ENCODE results near the gene HLA-B.
"Not testable (repeated sequence)": the region's sequence is repeated elsewhere in the genome, so short reads cannot be mapped to it uniquely, and the experiment has no call there.

The HLA-B gene

DNA sequence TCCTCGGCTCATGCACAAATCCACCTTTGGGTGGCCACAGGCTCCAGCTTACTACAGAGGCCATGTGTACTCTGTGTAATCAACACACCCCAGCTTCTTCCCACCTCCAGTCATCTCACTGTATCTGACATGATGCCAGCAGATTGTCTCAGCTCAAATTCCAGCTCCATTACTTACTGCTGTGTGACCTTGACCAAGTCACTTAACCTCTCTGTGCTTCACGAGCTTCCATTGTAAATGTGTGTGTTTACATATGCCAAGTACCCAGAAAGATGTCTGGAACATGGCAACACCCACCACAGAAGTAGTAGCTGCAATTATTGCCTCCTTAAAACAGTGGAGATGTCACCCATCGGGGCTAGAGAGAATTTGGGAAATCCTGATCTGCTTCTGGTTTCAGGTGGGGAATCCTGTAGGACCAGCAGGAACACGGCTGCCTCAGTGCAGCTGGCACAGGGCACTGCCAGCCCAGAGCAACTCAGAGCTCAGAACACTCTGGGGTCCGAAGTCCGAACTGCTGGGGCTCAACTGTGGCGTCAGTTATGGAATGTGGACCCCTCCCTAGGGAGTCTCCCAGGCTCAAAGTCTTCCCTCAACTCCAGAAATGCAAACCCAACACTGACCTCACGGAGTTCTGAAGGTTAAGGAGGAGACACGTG lies 21.2 kb upstream of the HLA-B start:
- no peak for TF ChIP-seq CTCF (IDR thresholded peaks at IDR 0.05; ENCODE audit: low read depth, low read length, missing control alignments)
- in situ Hi-C loops (cut with HindIII; ENCODE audit: low pct_ligation_motif_present, low sequenced_read_pairs): no loop called here

GRCh38 chr6:31377029-31377428 lies 20.1 kb upstream of the HLA-B start:
- no peaks in the 10 kb centered on the region for H3K36me3 ChIP-seq (replicated peaks)
- peaks cover 8% of the 10 kb centered on the region for H3K27me3 ChIP-seq (replicated peaks)
- no peak for TF ChIP-seq CTCF (IDR thresholded peaks at IDR 0.05; ENCODE audit: low read depth, low read length, missing control alignments)
- H3K4me3 ChIP-seq (ENCODE audit: low read depth, low read length): no peak overlapping the region
- H3K27ac ChIP-seq: no peak overlapping the region
- in situ Hi-C loops (cut with HindIII; ENCODE audit: low pct_ligation_motif_present, low sequenced_read_pairs): no loop called here
- DNase-seq: no peak

More for the DNA sequence above, 21.2 kb upstream of the HLA-B start:
- no peak for DNase-seq
- Histone ChIP-seq H3K4me3 (ENCODE audit: low read depth, low read length) (no peak overlapping the region), H3K27ac (no peak overlapping the region), H3K36me3 (replicated peaks) (no peaks in the 10 kb centered on the region), H3K27me3 (replicated peaks) (peaks cover 9% of the 10 kb centered on the region)

DNA sequence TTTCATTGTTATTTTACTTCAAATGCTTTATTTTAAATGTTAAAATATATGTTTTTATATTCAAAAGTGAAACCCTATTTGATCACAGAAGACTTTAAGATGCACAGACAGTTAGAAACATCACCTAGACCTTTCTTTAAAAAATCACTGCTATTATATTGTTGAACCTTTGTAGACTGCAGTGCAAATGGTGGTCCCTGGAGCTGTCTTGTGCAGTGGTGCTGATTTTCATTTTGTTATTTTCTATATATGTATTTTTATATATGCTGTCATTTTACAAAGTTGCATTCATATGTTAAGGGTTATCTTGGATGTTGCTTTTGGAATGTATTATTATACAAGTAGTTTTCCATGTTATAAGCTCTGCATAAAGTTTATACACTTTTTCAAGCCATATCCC lies 18.7 kb upstream of the HLA-B start:
- Histone ChIP-seq H3K36me3 (replicated peaks) (no peaks in the 10 kb centered on the region), H3K27me3 (replicated peaks) (peaks cover 6% of the 10 kb centered on the region), H3K27ac (no peak overlapping the region), H3K4me3 (ENCODE audit: low read depth, low read length) (no peak overlapping the region)
- in situ Hi-C loops (cut with HindIII; ENCODE audit: low pct_ligation_motif_present, low sequenced_read_pairs): no loop called here
- TF ChIP-seq CTCF (IDR thresholded peaks at IDR 0.05; ENCODE audit: low read depth, low read length, missing control alignments): no peak
- DNase-seq: no peak

DNA sequence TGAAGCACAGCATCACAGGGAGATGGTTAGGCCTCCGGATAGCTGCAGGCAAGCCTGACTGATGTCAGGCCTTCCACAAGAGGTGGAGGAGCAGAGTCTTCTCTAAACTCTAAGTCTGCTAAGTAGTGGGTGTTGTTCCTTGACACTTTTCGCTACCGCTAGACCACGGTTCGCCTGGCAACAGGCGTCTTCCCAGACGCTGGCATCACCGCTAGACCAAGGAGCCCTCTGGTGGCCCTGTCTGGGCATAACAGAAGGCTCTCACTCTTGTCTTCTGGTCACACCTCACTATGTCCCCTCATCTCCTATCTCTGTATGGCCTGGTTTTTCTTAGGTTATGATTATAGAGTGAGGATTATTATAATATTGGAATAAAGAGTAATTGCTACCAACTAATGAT lies 17.1 kb upstream of the HLA-B start:
- DNase-seq; in situ Hi-C loops (cut with HindIII; ENCODE audit: low pct_ligation_motif_present, low sequenced_read_pairs); H3K36me3 ChIP-seq (replicated peaks); H3K27ac ChIP-seq; H3K4me3 ChIP-seq (ENCODE audit: low read depth, low read length); H3K27me3 ChIP-seq (replicated peaks): not testable (repeated sequence)

- Histone ChIP-seq H3K4me3 (ENCODE audit: low read depth, low read length) (no peak overlapping the region), H3K36me3 (replicated peaks) (no peaks in the 10 kb centered on the region), H3K27ac (no peak overlapping the region), H3K27me3 (replicated peaks) (peaks cover 4% of the 10 kb centered on the region)
- no peak for TF ChIP-seq CTCF (IDR thresholded peaks at IDR 0.05; ENCODE audit: low read depth, low read length, missing control alignments)
- in situ Hi-C loops (cut with HindIII; ENCODE audit: low pct_ligation_motif_present, low sequenced_read_pairs): no loop called here
- no peak for DNase-seq
Measured at GRCh38 chr6:31368461-31368860, 11.5 kb upstream of the HLA-B start.

DNA sequence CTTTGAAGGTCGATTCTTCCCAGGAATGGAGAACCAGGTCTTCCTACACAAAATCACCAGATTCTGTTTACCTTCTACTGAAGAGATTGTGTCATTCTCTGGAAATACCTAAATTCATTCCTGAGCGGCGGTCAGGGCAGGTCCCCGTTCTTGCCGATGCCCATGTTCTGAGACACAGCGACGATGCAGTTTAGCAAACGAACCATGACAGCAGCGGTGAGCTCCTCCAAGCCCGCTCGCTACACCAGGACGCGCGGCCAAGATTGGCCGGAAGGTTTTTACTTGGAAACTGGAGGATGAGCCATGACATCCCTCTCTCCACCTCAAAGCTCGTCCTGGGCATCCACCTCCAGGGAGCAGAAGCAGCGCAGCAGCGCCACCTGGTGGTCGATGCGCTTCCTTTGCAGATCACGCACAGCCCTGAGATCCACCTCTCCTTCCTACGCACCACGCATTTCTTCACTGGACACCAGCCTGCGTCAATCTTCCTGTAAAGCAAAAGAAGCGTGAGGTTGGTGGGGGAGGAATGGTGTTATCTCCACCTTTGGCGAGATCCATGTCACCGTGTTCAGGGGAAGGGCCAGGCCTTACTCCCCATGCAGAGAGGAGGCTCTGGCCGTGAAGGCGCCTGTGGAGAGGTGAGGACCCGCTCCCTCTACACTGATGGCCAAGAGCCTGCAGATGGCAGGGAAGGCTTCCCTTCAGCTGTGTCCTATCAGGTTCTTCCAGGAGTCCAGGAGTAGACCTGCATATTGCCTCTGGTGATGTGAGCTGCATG lies 9.9 kb upstream of the HLA-B start:
- Histone ChIP-seq H3K4me3 (ENCODE audit: low read depth, low read length) (no peak overlapping the region), H3K27ac (no peak overlapping the region), H3K27me3 (replicated peaks) (peaks cover 4% of the 10 kb centered on the region), H3K36me3 (replicated peaks) (no peaks in the 10 kb centered on the region)
- peak; percentile 72 for DNase-seq
- TF ChIP-seq CTCF (IDR thresholded peaks at IDR 0.05; ENCODE audit: low read depth, low read length, missing control alignments): peak; percentile 96
- in situ Hi-C loops (cut with HindIII; ENCODE audit: low pct_ligation_motif_present, low sequenced_read_pairs): no loop called here
